Measurements from ENCODE around the gene DSCAM. TPM values are rescaled to one million over a fixed set of nuclear protein-coding genes. Genes with fewer than 3 reads are reported as not detected.

DSCAM gene
- total and polyA plus RNA-seq, 2 experiments from 2014 or later = not detected

GRCh38 chr21:40355076-40355475, 491.9 kb downstream of the DSCAM start:
- H3K4me1 ChIP-seq (ENCODE audit: insufficient read depth) = no peaks in the 10 kb centered on the region
- no peaks in the 10 kb centered on the region for H3K79me2 ChIP-seq (ENCODE audit: insufficient read depth)
- no peak overlapping the region for H3K4me2 ChIP-seq (ENCODE audit: unreplicated experiment)
- no peaks in the 10 kb centered on the region for H3F3A ChIP-seq (ENCODE audit: insufficient read depth)
- no peaks in the 10 kb centered on the region for H3K27me3 ChIP-seq (replicated peaks; ENCODE audit: insufficient read depth)
- no peaks in the 10 kb centered on the region for H3K9me3 ChIP-seq (ENCODE audit: low read depth)
- H2AFZ ChIP-seq = no peak overlapping the region
- H4K20me1 ChIP-seq (ENCODE audit: insufficient read depth) = no peaks in the 10 kb centered on the region
- 25 to 34% methylated on average over 5 of the region's 5 CpGs for WGBS, 2 experiments (ENCODE audit: low coverage in 1 of 2, low lambda C conversion rate in 2 of 2, missing lambda C conversion rate in 2 of 2)
- H3K36me3 ChIP-seq (ENCODE audit: low read depth) = no peaks in the 10 kb centered on the region
- H3K9me2 ChIP-seq (ENCODE audit: insufficient read depth) = no peaks in the 10 kb centered on the region
- H3K9ac ChIP-seq = no peak overlapping the region
- TF ChIP-seq EZH2 (IDR thresholded peaks at IDR 0.05; ENCODE audit: insufficient read depth, poor library complexity, severe bottlenecking) = no peak
- no peak for TF ChIP-seq EZH2phosphoT487 (IDR thresholded peaks at IDR 0.05; ENCODE audit: insufficient read depth, low read depth)
- H3K4me3 ChIP-seq = no peak overlapping the region
- DNase-seq = no peak
- in situ Hi-C loops (cut with MboI) = no loop called here
- no peak overlapping the region for H3K27ac ChIP-seq

GRCh38 chr21:40351006-40351405, 496.0 kb downstream of the DSCAM start:
- in situ Hi-C loops (cut with MboI) = no loop called here

GRCh38 chr21:40349591-40349990, 497.4 kb downstream of the DSCAM start:
- no peak for DNase-seq
- no peaks in the 10 kb centered on the region for H4K20me1 ChIP-seq (ENCODE audit: insufficient read depth)
- no peaks in the 10 kb centered on the region for H3K79me2 ChIP-seq (ENCODE audit: insufficient read depth)
- H3K9me3 ChIP-seq (ENCODE audit: low read depth) = no peaks in the 10 kb centered on the region
- H3K9me2 ChIP-seq (ENCODE audit: insufficient read depth) = no peaks in the 10 kb centered on the region
- in situ Hi-C loops (cut with MboI) = no loop called here
- H3K4me3 ChIP-seq = no peak overlapping the region
- 10 to 15% methylated on average over 2 of the region's 2 CpGs for WGBS, 2 experiments (ENCODE audit: low coverage in 1 of 2, low lambda C conversion rate in 2 of 2, missing lambda C conversion rate in 2 of 2)
- no peak for TF ChIP-seq EZH2phosphoT487 (IDR thresholded peaks at IDR 0.05; ENCODE audit: insufficient read depth, low read depth)
- TF ChIP-seq EZH2 (IDR thresholded peaks at IDR 0.05; ENCODE audit: insufficient read depth, poor library complexity, severe bottlenecking) = no peak
- H3K36me3 ChIP-seq (ENCODE audit: low read depth) = no peaks in the 10 kb centered on the region
- no peak overlapping the region for H2AFZ ChIP-seq
- no peak overlapping the region for H3K9ac ChIP-seq
- no peaks in the 10 kb centered on the region for H3F3A ChIP-seq (ENCODE audit: insufficient read depth)
- H3K4me2 ChIP-seq (ENCODE audit: unreplicated experiment) = no peak overlapping the region
- H3K27ac ChIP-seq = no peak overlapping the region
- H3K4me1 ChIP-seq (ENCODE audit: insufficient read depth) = no peaks in the 10 kb centered on the region
- no peaks in the 10 kb centered on the region for H3K27me3 ChIP-seq (replicated peaks; ENCODE audit: insufficient read depth)

More at GRCh38 chr21:40351006-40351405, 496.0 kb downstream of the DSCAM start:
- Histone ChIP-seq H3K9me3 (ENCODE audit: low read depth) (no peaks in the 10 kb centered on the region), H3K9ac (no peak overlapping the region), H3K4me3 (no peak overlapping the region), H2AFZ (no peak overlapping the region), H3K79me2 (ENCODE audit: insufficient read depth) (no peaks in the 10 kb centered on the region), H3K36me3 (ENCODE audit: low read depth) (no peaks in the 10 kb centered on the region), H3K9me2 (ENCODE audit: insufficient read depth) (no peaks in the 10 kb centered on the region), H3F3A (ENCODE audit: insufficient read depth) (no peaks in the 10 kb centered on the region), H3K4me2 (ENCODE audit: unreplicated experiment) (no peak overlapping the region), H3K27ac (no peak overlapping the region), H3K27me3 (replicated peaks; ENCODE audit: insufficient read depth) (no peaks in the 10 kb centered on the region), H3K4me1 (ENCODE audit: insufficient read depth) (no peaks in the 10 kb centered on the region), H4K20me1 (ENCODE audit: insufficient read depth) (no peaks in the 10 kb centered on the region)
- TF ChIP-seq EZH2 (IDR thresholded peaks at IDR 0.05; ENCODE audit: insufficient read depth, poor library complexity, severe bottlenecking) = no peak
- no peak for TF ChIP-seq EZH2phosphoT487 (IDR thresholded peaks at IDR 0.05; ENCODE audit: insufficient read depth, low read depth)
- no peak for DNase-seq
- WGBS, 2 experiments (ENCODE audit: low coverage in 1 of 2, low lambda C conversion rate in 2 of 2, missing lambda C conversion rate in 2 of 2) = 3 to 11% methylated on average over 2 of the region's 2 CpGs

- Histone ChIP-seq H3K27me3 (replicated peaks; ENCODE audit: insufficient read depth) (no peaks in the 10 kb centered on the region), H3K9me3 (ENCODE audit: low read depth) (peaks cover 8% of the 10 kb centered on the region), H3K9ac (no peak overlapping the region), H3K9me2 (ENCODE audit: insufficient read depth) (no peaks in the 10 kb centered on the region), H3K4me3 (no peak overlapping the region), H3F3A (ENCODE audit: insufficient read depth) (no peaks in the 10 kb centered on the region), H3K79me2 (ENCODE audit: insufficient read depth) (no peaks in the 10 kb centered on the region), H2AFZ (no peak overlapping the region), H3K36me3 (ENCODE audit: low read depth) (no peaks in the 10 kb centered on the region), H3K4me2 (ENCODE audit: unreplicated experiment) (no peak overlapping the region), H3K4me1 (ENCODE audit: insufficient read depth) (no peaks in the 10 kb centered on the region), H4K20me1 (ENCODE audit: insufficient read depth) (no peaks in the 10 kb centered on the region), H3K27ac (no peak overlapping the region)
- no peak for DNase-seq
- in situ Hi-C loops (cut with MboI) = no loop called here
- TF ChIP-seq EZH2 (IDR thresholded peaks at IDR 0.05; ENCODE audit: insufficient read depth, poor library complexity, severe bottlenecking) (no peak), EZH2phosphoT487 (IDR thresholded peaks at IDR 0.05; ENCODE audit: insufficient read depth, low read depth) (no peak)
- 18 to 24% methylated on average over 9 of the region's 9 CpGs for WGBS, 2 experiments (ENCODE audit: low coverage in 1 of 2, low lambda C conversion rate in 2 of 2, missing lambda C conversion rate in 2 of 2)
These were observed 501.1 kb downstream of the DSCAM start for GRCh38 chr21:40345711-40346321.

GRCh38 chr21:40340357-40340756, 506.6 kb downstream of the DSCAM start:
- Histone ChIP-seq H3K36me3 (ENCODE audit: low read depth) (no peaks in the 10 kb centered on the region), H4K20me1 (ENCODE audit: insufficient read depth) (no peaks in the 10 kb centered on the region), H3K27me3 (replicated peaks; ENCODE audit: insufficient read depth) (no peaks in the 10 kb centered on the region), H3K9me3 (ENCODE audit: low read depth) (peaks cover 8% of the 10 kb centered on the region), H3K4me1 (ENCODE audit: insufficient read depth) (no peaks in the 10 kb centered on the region), H2AFZ (no peak overlapping the region), H3K9ac (no peak overlapping the region), H3K4me3 (no peak overlapping the region), H3K4me2 (ENCODE audit: unreplicated experiment) (no peak overlapping the region), H3K27ac (no peak overlapping the region), H3K9me2 (ENCODE audit: insufficient read depth) (no peaks in the 10 kb centered on the region), H3F3A (ENCODE audit: insufficient read depth) (no peaks in the 10 kb centered on the region), H3K79me2 (ENCODE audit: insufficient read depth) (no peaks in the 10 kb centered on the region)
- DNase-seq = no peak
- TF ChIP-seq EZH2 (IDR thresholded peaks at IDR 0.05; ENCODE audit: insufficient read depth, poor library complexity, severe bottlenecking) (no peak), EZH2phosphoT487 (IDR thresholded peaks at IDR 0.05; ENCODE audit: insufficient read depth, low read depth) (no peak)
- in situ Hi-C loops (cut with MboI) = no loop called here
